GM10266 (cell line): ENCODE results near the gene MCAT.

Experiments used
- DNase-seq: peaks from one replicate; pipeline ENCODE4 v3.0.0; 2012; ENCODE audit errors: extremely low spot score
- CTCF ChIP-seq: IDR thresholded peaks from 2 replicates; pipeline ENCODE4 v1.5.1; 2012; ENCODE audit warnings: mild to moderate bottlenecking, low read depth; ENCODE audit not compliant: control insufficient read depth, insufficient read depth; ENCODE audit errors: missing control alignments

The MCAT gene

DNA sequence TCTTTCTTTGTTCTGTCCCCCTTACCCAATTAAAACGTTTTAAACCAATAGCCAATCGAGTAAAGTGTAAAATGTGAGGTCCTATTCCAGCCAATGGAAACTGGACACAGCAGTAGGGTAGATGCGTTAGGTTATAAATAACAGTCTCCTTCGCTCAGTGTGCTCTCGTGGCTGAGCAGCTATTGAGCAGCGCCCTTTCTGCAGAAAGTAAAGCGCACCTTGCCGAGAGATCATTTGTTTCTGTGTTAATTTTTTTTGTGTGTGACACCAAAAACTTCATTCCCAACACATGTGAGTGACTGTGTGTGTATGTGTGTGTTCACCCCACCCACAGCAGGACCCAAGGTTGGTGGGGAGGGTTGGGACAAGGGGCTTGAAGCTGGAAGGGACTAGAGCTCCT lies 46.8 kb downstream of the MCAT start:
- TF ChIP-seq CTCF = no peak
- no peak for DNase-seq

DNA sequence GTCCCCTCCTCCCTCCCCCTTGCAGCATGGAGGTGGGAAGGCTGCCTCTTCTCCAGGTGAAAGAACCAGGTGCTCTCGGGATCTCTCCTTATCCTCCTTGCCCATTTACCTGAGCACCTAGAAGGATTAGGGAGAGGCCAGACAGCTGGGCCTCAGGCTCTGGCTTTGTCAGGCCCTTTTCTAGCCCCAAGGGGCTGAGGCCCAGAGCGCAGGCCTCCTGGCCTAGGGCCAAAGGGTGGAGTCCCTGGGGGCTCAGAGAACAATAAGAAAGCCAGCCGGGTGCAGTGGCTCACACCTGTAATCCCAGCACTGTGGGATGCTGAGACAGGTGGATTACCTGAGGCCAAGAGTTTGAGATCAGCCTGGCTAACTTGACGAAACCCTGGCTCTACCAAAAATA lies 48.6 kb downstream of the MCAT start:
- no peak for DNase-seq
- no peak for TF ChIP-seq CTCF

- no peak for TF ChIP-seq CTCF
- DNase-seq = no peak
Observed at GRCh38 chr22:43094085-43094484, 49.1 kb downstream of the MCAT start.

GRCh38 chr22:43092085-43092484 lies 51.1 kb downstream of the MCAT start:
- no peak for DNase-seq
- TF ChIP-seq CTCF = no peak

- peak; percentile 54 for TF ChIP-seq CTCF
- peak; percentile 83 for DNase-seq
Observed at GRCh38 chr22:43090130-43090789, 52.9 kb downstream of the MCAT start.

GRCh38 chr22:43088984-43089717 lies 54.0 kb downstream of the MCAT start, which contains the start of gene TTLL1:
Gene TTLL1, minus strand, starts transcription at chr22:43089391. Its CDS starts 13,805 bp downstream, at chr22:43075586.
- no peak for TF ChIP-seq CTCF
- peak; percentile 95 for DNase-seq

DNA sequence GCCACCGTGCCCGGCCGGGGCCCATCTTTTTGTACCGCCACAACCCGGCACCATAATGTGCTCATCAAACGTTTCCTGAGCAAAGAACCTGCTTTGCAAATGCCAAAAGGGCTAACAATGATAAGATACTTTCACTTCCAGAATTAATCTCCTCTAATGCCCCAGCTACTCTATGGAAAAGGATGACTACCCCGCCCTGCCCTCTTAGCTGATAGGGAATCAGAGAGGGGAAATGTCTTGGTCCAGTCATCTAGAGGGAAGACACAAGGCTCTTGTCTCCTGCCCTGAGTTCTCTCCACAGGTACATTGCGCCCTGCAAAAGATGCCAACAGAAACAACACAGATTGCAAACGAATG lies 54.6 kb downstream of the MCAT start:
- no peak for TF ChIP-seq CTCF
- DNase-seq = no peak
